ACHN (cell line): ENCODE results near the gene TCF12.

Experiments used
- DNase-seq: peaks from one replicate; pipeline ENCODE4 v3.0.0-alpha.2; 2015
- in situ Hi-C: cut with HindIII; loops from 2 replicates; pipeline ENCODE4 v1.10.0; 2017; ENCODE audit warnings: low sequenced_read_pairs, low pct_ligation_motif_present, low pct_unique_long_range_greater_than_20kb

The TCF12 gene

GRCh38 chr15:57339321-57339720, 420.9 kb downstream of the TCF12 start:
- in situ Hi-C loops: loop anchor here (25.0 kb wide), 1 partner anchor 198 kb away; no protein-coding TSS in a partner anchor
- DNase-seq: no peak
